PC-3 (cell line): Measurements from ENCODE around the gene ASPM. TPM values are rescaled to one million over a fixed set of nuclear protein-coding genes. Genes with fewer than 3 reads are reported as not detected.

Source experiments
- ATAC-seq: fragments of 200-7000 bp; cut with Tn5 transposase; 2 replicates; pipeline ENCODE4 v1.9.1; 2020; ENCODE audit warnings: mild to moderate bottlenecking, moderate library complexity
- BruUV-seq: library from RNA; stranded (reverse); fragments of 400-500 nt; replicated peaks from 2 replicates; lab custom pipeline; 2021; lab: Mats Ljungman, UMichigan
- CTCF ChIA-PET: fragments of 300-600 bp; sonication (Branson Sonifier 250); formaldehyde crosslinking; loops from one replicate; lab custom pipeline; 2022; ENCODE audit warnings: antibody characterized with exemption; lab: Charles Lee
- POLR2A ChIA-PET: fragments of 300-600 bp; sonication (Branson Sonifier 250); formaldehyde crosslinking; loops from one replicate; lab custom pipeline; 2022; ENCODE audit warnings: antibody characterized with exemption; ENCODE audit not compliant: unreplicated experiment; lab: Charles Lee
- DNase-seq: peaks from one replicate; pipeline ENCODE4 v3.0.0-alpha.2; 2015
- H2AFZ ChIP-seq: fragments of 300-600 bp; sonication (generic); 2 replicates; pipeline ENCODE4 v1.6.0; 2016; ENCODE audit warnings: antibody characterized with exemption, low read length
- H3F3A ChIP-seq: fragments of 300-600 bp; sonication (generic); one replicate; pipeline ENCODE4 v1.6.0; 2017; ENCODE audit warnings: antibody characterized with exemption, low read length, control low read depth, mild to moderate bottlenecking; ENCODE audit not compliant: unreplicated experiment
- H3K27ac ChIP-seq: fragments of 300-600 bp; sonication (generic); 2 replicates; pipeline ENCODE4 v1.5.1; 2016; ENCODE audit warnings: mild to moderate bottlenecking, low read length
- H3K27me3 ChIP-seq: fragments of 300-600 bp; sonication (generic); 2 replicates; pipeline ENCODE4 v1.6.1; 2016; ENCODE audit warnings: low read length, mixed read lengths
- H3K36me3 ChIP-seq: fragments of 300-600 bp; sonication (generic); 2 replicates; pipeline ENCODE4 v1.6.1; 2016; ENCODE audit warnings: low read depth, mixed run types, low read length, mixed read lengths
- H3K4me1 ChIP-seq: fragments of 300-600 bp; sonication (generic); 2 replicates; pipeline ENCODE4 v1.5.1; 2016; ENCODE audit warnings: low read length; ENCODE audit not compliant: insufficient read depth
- H3K4me2 ChIP-seq: fragments of 300-600 bp; sonication (generic); 2 replicates; pipeline ENCODE4 v1.6.0; 2016; ENCODE audit warnings: low read length
- H3K4me3 ChIP-seq: fragments of 300-600 bp; sonication (generic); 2 replicates; pipeline ENCODE4 v1.5.1; 2016; ENCODE audit warnings: mild to moderate bottlenecking, low read length, mixed read lengths
- H3K79me2 ChIP-seq: fragments of 300-600 bp; sonication (generic); 2 replicates; pipeline ENCODE4 v1.6.1; 2017; ENCODE audit warnings: low read length, mixed read lengths
- H3K9ac ChIP-seq: fragments of 300-600 bp; sonication (generic); 2 replicates; pipeline ENCODE4 v1.6.0; 2016; ENCODE audit warnings: mild to moderate bottlenecking, low read length
- H3K9me2 ChIP-seq: fragments of 300-600 bp; sonication (generic); replicated peaks from 2 replicates; pipeline ENCODE4 v1.6.1; 2016; ENCODE audit warnings: mixed run types, low read length, mixed read lengths
- H3K9me3 ChIP-seq: fragments of 300-600 bp; sonication (generic); 2 replicates; pipeline ENCODE4 v1.6.1; 2016; ENCODE audit warnings: low read length, mixed read lengths
- H4K20me1 ChIP-seq: fragments of 300-600 bp; sonication (generic); 2 replicates; pipeline ENCODE4 v1.6.1; 2016; ENCODE audit warnings: low read length, mixed read lengths
- EZH2 ChIP-seq: fragments of 300-600 bp; sonication (generic); IDR thresholded peaks from one replicate; pipeline ENCODE4 v1.6.1; 2017; ENCODE audit warnings: antibody characterized with exemption, mild to moderate bottlenecking, low read length; ENCODE audit not compliant: unreplicated experiment
- EZH2phosphoT487 ChIP-seq: fragments of 300-600 bp; sonication (generic); IDR thresholded peaks from 2 replicates; pipeline ENCODE4 v1.6.1; 2018; ENCODE audit warnings: mild to moderate bottlenecking, antibody characterized with exemption, low read length, borderline replicate concordance
- intact Hi-C: fragments of 100-400 bp; cut with micrococcal nuclease; formaldehyde crosslinking; loops from 2 replicates; pipeline ENCODE4 v1.9.0; 2023
- total RNA-seq: library from RNA; depleted of rRNA; stranded (reverse); fragments of >200 nt; gene quantifications from 2 replicates; pipeline ENCODE4 v1.2.3, GENCODE V29; 2014
- TF ChIP-seq, protein P1 (sequence below): fragments of 300-600 bp; sonication (generic); conservative IDR thresholded peaks from 2 replicates; pipeline ENCODE4 v1.5.1; 2017; ENCODE audit warnings: antibody characterized with exemption, low read depth, mild to moderate bottlenecking, low read length

The ASPM gene
- total RNA-seq, 1 experiment from 2014 or later: 35.0 TPM

DNA sequence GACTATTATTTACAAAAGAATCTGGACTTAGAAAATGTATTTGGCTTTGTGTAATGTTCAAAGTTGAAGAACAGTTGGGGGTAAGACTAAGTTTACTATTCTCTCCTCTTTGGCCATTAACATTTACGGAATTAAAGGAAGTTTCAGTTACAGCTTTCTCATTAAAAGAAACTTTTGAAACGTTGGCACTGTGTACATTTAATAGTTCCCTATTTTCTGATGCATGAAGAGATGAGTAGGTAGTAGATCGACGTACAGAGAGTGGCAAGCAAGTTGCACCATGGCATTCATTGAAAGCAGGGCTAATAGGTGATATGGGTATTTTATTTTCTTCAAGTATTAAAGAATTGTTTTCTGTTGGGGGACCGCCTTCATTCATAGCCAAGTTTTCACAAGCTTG is 3.2 kb downstream of the ASPM start:
- Histone ChIP-seq H3K9me2 (no peaks in the 10 kb centered on the region), H3K4me2 (no peak overlapping the region), H3K27me3 (no peaks in the 10 kb centered on the region), H3K27ac (no peak overlapping the region), H3K79me2 (peaks cover 66% of the 10 kb centered on the region), H4K20me1 (peaks cover 7% of the 10 kb centered on the region), H3K4me1 (peaks cover 4% of the 10 kb centered on the region; the same call in 1 of the 2 replicates), H3F3A (no peaks in the 10 kb centered on the region), H2AFZ (no peak overlapping the region), H3K9me3 (no peaks in the 10 kb centered on the region), H3K9ac (no peak overlapping the region), H3K4me3 (no peak overlapping the region), H3K36me3 (peaks cover 13% of the 10 kb centered on the region)
- ATAC-seq: no peak
- TF ChIP-seq, protein P1, sequence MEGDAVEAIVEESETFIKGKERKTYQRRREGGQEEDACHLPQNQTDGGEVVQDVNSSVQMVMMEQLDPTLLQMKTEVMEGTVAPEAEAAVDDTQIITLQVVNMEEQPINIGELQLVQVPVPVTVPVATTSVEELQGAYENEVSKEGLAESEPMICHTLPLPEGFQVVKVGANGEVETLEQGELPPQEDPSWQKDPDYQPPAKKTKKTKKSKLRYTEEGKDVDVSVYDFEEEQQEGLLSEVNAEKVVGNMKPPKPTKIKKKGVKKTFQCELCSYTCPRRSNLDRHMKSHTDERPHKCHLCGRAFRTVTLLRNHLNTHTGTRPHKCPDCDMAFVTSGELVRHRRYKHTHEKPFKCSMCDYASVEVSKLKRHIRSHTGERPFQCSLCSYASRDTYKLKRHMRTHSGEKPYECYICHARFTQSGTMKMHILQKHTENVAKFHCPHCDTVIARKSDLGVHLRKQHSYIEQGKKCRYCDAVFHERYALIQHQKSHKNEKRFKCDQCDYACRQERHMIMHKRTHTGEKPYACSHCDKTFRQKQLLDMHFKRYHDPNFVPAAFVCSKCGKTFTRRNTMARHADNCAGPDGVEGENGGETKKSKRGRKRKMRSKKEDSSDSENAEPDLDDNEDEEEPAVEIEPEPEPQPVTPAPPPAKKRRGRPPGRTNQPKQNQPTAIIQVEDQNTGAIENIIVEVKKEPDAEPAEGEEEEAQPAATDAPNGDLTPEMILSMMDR: no peak
- TF ChIP-seq EZH2phosphoT487 (no peak), EZH2 (no peak)
- intact Hi-C loops: no loop called here
- BruUV-seq: no TSS peak
- ChIA-PET CTCF (no interaction called here), POLR2A (no interaction called here)
- no peak for DNase-seq

DNA sequence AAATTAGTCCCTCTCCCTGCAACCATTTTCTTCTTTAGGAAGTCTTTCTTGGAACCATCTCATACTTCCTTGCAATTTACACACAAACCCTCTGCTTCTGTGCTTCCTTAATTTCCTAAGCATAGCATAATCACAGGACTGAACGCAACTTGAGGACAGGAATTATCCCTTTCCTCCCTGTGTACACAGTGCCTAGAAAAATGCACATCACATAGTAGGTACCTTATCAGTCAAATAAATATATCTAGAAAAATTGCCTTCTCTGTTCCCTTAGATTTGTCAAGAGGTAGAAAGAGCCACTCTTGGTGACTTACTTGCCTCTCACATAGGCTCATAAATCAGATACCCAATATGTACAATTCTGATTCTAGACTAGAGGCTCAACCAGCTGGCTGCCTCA is 4.9 kb downstream of the ASPM start:
- Histone ChIP-seq H3K9ac (no peak overlapping the region), H3K27me3 (no peaks in the 10 kb centered on the region), H3K9me3 (no peaks in the 10 kb centered on the region), H3K4me3 (no peak overlapping the region), H3K4me1 (peaks cover 11% of the 10 kb centered on the region; the same call in 1 of the 2 replicates), H3K36me3 (peaks cover 13% of the 10 kb centered on the region), H3K4me2 (no peak overlapping the region), H4K20me1 (peaks cover 7% of the 10 kb centered on the region), H3K9me2 (no peaks in the 10 kb centered on the region), H3F3A (no peaks in the 10 kb centered on the region), H3K27ac (no peak overlapping the region), H2AFZ (no peak overlapping the region), H3K79me2 (peaks cover 66% of the 10 kb centered on the region)
- intact Hi-C loops: no loop called here
- ATAC-seq (no peak), DNase-seq (no peak)
- POLR2A ChIA-PET: no interaction called here
- BruUV-seq: no TSS peak
- no peak for TF ChIP-seq EZH2
- no peak for TF ChIP-seq EZH2phosphoT487
- TF ChIP-seq, protein P1: no peak
- CTCF ChIA-PET: no interaction called here

DNA sequence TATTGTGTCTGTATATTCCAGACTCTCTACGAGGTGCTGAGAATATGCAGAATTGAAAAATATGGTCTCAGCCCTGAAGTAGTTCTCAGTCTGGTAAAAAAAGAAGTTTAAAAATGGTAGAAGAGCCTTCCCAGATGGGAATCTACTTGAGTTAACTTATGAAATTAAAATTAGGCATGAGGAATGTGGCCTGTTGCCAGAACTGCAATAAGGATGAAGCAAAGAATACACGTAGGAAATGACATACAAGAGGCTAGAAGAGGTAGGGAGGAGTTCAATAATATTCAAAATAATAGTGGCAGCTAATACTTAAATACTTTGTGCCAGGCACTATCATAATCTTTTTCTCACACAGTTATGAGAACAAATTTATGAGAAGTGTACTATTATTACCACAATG is 6.3 kb downstream of the ASPM start:
- Histone ChIP-seq H3K27me3 (no peaks in the 10 kb centered on the region), H3F3A (no peaks in the 10 kb centered on the region), H3K27ac (no peak overlapping the region), H3K9me3 (no peaks in the 10 kb centered on the region), H3K4me1 (peaks cover 11% of the 10 kb centered on the region; the same call in 1 of the 2 replicates), H2AFZ (no peak overlapping the region), H3K9ac (no peak overlapping the region), H3K4me3 (no peak overlapping the region), H3K36me3 (peaks cover 13% of the 10 kb centered on the region), H3K79me2 (peaks cover 53% of the 10 kb centered on the region), H3K9me2 (no peaks in the 10 kb centered on the region), H3K4me2 (no peak overlapping the region), H4K20me1 (peaks cover 7% of the 10 kb centered on the region)
- no TSS peak for BruUV-seq
- ChIA-PET CTCF (no interaction called here), POLR2A (no interaction called here)
- DNase-seq (no peak), ATAC-seq (no peak)
- intact Hi-C loops: no loop called here
- TF ChIP-seq EZH2phosphoT487 (no peak), EZH2 (no peak)
- TF ChIP-seq, protein P1: no peak
